Astrocyte (in vitro differentiated cells and primary cell): ENCODE results near the gene SPPL3. TPM values are rescaled to one million over a fixed set of nuclear protein-coding genes. Genes with fewer than 3 reads are reported as not detected.

Source experiments
- DNase-seq: peaks from one replicate; pipeline ENCODE4 v3.0.0-alpha.2; 2010; ENCODE audit warnings: low read depth
- FAIRE-seq: peaks from 2 replicates; lab custom pipeline; 2011; peaks lifted over from hg19 to GRCh38; lab: Jason Lieb, UNC
- H2AFZ ChIP-seq: 2 replicates; pipeline ENCODE4 v1.6.0; 2012; ENCODE audit warnings: low read depth, low read length, inconsistent platforms
- H3K27ac ChIP-seq: 2 replicates; pipeline ENCODE4 v1.5.1; 2011; ENCODE audit warnings: low read depth, low read length, inconsistent platforms
- H3K27me3 ChIP-seq: 2 replicates; pipeline ENCODE4 v1.6.0; 2011; ENCODE audit warnings: low read length, inconsistent platforms; ENCODE audit not compliant: insufficient read depth
- H3K36me3 ChIP-seq: 2 replicates; pipeline ENCODE4 v1.5.1; 2011; ENCODE audit warnings: low read length, inconsistent platforms; ENCODE audit not compliant: insufficient read depth
- H3K4me1 ChIP-seq: 2 replicates; pipeline ENCODE4 v1.5.1; 2011; ENCODE audit warnings: low read length, inconsistent platforms; ENCODE audit not compliant: insufficient read depth
- H3K4me2 ChIP-seq: 2 replicates; pipeline ENCODE4 v1.6.0; 2012; ENCODE audit warnings: low read length, inconsistent platforms
- H3K4me3 ChIP-seq: 2 replicates; pipeline ENCODE4 v1.5.1; 2011; ENCODE audit warnings: low read depth, mild to moderate bottlenecking, low read length, inconsistent platforms; ENCODE audit not compliant: insufficient read depth
- H3K79me2 ChIP-seq: 2 replicates; pipeline ENCODE4 v1.6.0; 2012; ENCODE audit warnings: mild to moderate bottlenecking, low read length, inconsistent platforms; ENCODE audit not compliant: insufficient read depth
- H3K9ac ChIP-seq: 2 replicates; pipeline ENCODE4 v1.6.0; 2012; ENCODE audit warnings: mild to moderate bottlenecking, low read length, inconsistent platforms
- H3K9me3 ChIP-seq: 2 replicates; pipeline ENCODE4 v1.5.1; 2012; ENCODE audit warnings: low read depth, mild to moderate bottlenecking, low read length, inconsistent platforms; ENCODE audit not compliant: insufficient read depth
- H4K20me1 ChIP-seq: 2 replicates; pipeline ENCODE4 v1.6.0; 2012; ENCODE audit warnings: low read length, inconsistent platforms; ENCODE audit not compliant: insufficient read depth
- H3K27ac Mint-ChIP-seq: one replicate; pipeline ENCODE4 v1.8.0; 2021; ENCODE audit warnings: mild to moderate bottlenecking, mixed read lengths; ENCODE audit not compliant: unreplicated experiment
- H3K27me3 Mint-ChIP-seq: one replicate; pipeline ENCODE4 v1.8.0; 2021; ENCODE audit warnings: low read depth, mixed read lengths; ENCODE audit not compliant: unreplicated experiment
- H3K36me3 Mint-ChIP-seq: one replicate; pipeline ENCODE4 v1.8.0; 2021; ENCODE audit warnings: low read depth, mixed read lengths; ENCODE audit not compliant: unreplicated experiment
- H3K4me1 Mint-ChIP-seq: one replicate; pipeline ENCODE4 v1.8.0; 2021; ENCODE audit warnings: low read depth, mixed read lengths; ENCODE audit not compliant: unreplicated experiment
- H3K4me3 Mint-ChIP-seq: one replicate; pipeline ENCODE4 v1.8.0; 2021; ENCODE audit warnings: mild to moderate bottlenecking, moderate library complexity, mixed read lengths; ENCODE audit not compliant: unreplicated experiment
- H3K9me3 Mint-ChIP-seq: one replicate; pipeline ENCODE4 v1.8.0; 2021; ENCODE audit warnings: mild to moderate bottlenecking, mixed read lengths; ENCODE audit not compliant: unreplicated experiment
- CTCF ChIP-seq: IDR thresholded peaks from 2 replicates; pipeline ENCODE4 v1.5.1; 2011; ENCODE audit warnings: low read depth, mild to moderate bottlenecking, inconsistent platforms, low read length, moderate library complexity; ENCODE audit not compliant: insufficient read depth
- EZH2 ChIP-seq: IDR thresholded peaks from 2 replicates; pipeline ENCODE4 v1.6.1; 2012; ENCODE audit warnings: mild to moderate bottlenecking, low read length, inconsistent platforms; ENCODE audit not compliant: insufficient read depth
- total RNA-seq: library from RNA; stranded (reverse); gene quantifications from 2 replicates; pipeline ENCODE4 v1.2.1, GENCODE V29; 2021

The SPPL3 gene
- total RNA-seq, 1 donor from 2014 or later = 48.3 TPM

DNA sequence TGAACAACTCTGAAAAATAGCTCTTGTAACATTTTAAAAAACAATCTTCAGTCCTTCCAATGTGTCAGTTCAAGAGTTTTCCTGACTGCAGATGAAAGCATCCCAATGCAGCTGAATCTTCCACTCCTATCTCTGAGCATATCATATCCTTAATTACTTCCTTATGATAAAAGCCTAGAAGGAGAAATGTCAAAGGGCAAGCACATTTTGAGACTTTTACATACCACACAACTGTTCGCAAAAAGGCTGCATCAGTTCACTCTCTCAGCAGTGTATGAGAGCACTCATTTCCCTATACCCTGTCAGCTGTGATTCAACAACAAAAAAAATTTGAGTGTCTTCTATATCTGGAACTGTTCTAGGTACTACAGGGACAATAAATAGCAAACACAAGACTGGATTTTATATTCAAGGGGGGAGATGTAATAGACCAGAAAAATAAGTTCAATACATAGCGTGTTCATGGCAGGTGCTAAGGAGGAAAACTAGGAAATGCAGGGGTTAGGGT, 112.4 kb downstream of the SPPL3 start:
- H3K27me3 ChIP-seq = no peaks in the 10 kb centered on the region
- DNase-seq = no peak
- H3K27ac ChIP-seq = no peak overlapping the region
- FAIRE-seq = no peak
- no peak overlapping the region for H2AFZ ChIP-seq
- peaks cover 6% of the 10 kb centered on the region for H3K9me3 ChIP-seq
- Mint-ChIP-seq H3K9me3 (peaks cover 16% of the 10 kb centered on the region), H3K4me1 (peaks cover 3% of the 10 kb centered on the region), H3K27ac (no peak overlapping the region), H3K36me3 (peaks cover 28% of the 10 kb centered on the region), H3K4me3 (no peak overlapping the region), H3K27me3 (no peaks in the 10 kb centered on the region)
- no peak overlapping the region for H3K4me2 ChIP-seq
- no peaks in the 10 kb centered on the region for H4K20me1 ChIP-seq
- H3K36me3 ChIP-seq = no peaks in the 10 kb centered on the region
- H3K4me1 ChIP-seq = no peaks in the 10 kb centered on the region
- TF ChIP-seq CTCF (no peak), EZH2 (no peak)
- no peaks in the 10 kb centered on the region for H3K79me2 ChIP-seq
- no peak overlapping the region for H3K4me3 ChIP-seq
- no peak overlapping the region for H3K9ac ChIP-seq

GRCh38 chr12:120790114-120790513, 114.0 kb downstream of the SPPL3 start:
- Histone ChIP-seq H2AFZ (no peak overlapping the region), H3K4me2 (no peak overlapping the region), H3K36me3 (no peaks in the 10 kb centered on the region), H3K27ac (no peak overlapping the region), H3K79me2 (no peaks in the 10 kb centered on the region), H3K4me1 (no peaks in the 10 kb centered on the region), H3K4me3 (no peak overlapping the region), H3K27me3 (no peaks in the 10 kb centered on the region), H3K9me3 (peaks cover 3% of the 10 kb centered on the region), H3K9ac (no peak overlapping the region), H4K20me1 (no peaks in the 10 kb centered on the region)
- Mint-ChIP-seq H3K4me1 (peaks cover 3% of the 10 kb centered on the region), H3K4me3 (no peak overlapping the region), H3K27ac (no peak overlapping the region), H3K9me3 (peaks cover 6% of the 10 kb centered on the region), H3K36me3 (peaks cover 17% of the 10 kb centered on the region), H3K27me3 (no peaks in the 10 kb centered on the region)
- TF ChIP-seq CTCF = no peak
- no peak for TF ChIP-seq EZH2
- no peak for DNase-seq
- no peak for FAIRE-seq

DNA sequence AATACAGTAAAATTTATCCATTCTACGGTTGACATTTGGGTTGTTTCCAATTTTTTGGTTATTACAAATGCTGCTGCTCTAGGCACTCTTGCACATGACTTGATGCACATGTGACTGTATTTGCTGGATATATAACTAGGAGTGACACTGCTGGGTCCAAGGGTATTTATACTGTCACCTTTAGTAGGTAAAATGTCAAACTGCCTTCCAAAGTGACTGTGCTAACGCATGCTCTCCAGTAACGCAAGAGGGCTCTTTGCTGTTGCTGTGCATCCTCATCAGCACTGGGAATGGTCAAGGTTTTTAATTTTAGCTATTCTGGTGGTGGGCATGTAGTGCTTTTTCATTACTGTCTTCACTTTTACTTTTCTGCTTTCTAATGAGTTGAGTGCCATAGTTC, 116.3 kb downstream of the SPPL3 start:
- Histone ChIP-seq H3K27ac (no peak overlapping the region), H3K4me2 (no peak overlapping the region), H3K9ac (no peak overlapping the region), H3K4me1 (peaks cover 4% of the 10 kb centered on the region), H3K36me3 (no peaks in the 10 kb centered on the region), H3K27me3 (no peaks in the 10 kb centered on the region), H3K9me3 (no peaks in the 10 kb centered on the region), H3K79me2 (no peaks in the 10 kb centered on the region), H2AFZ (no peak overlapping the region), H4K20me1 (no peaks in the 10 kb centered on the region), H3K4me3 (no peak overlapping the region)
- Mint-ChIP-seq H3K9me3 (no peaks in the 10 kb centered on the region), H3K4me1 (peaks cover 6% of the 10 kb centered on the region), H3K27ac (no peak overlapping the region), H3K36me3 (peaks cover 8% of the 10 kb centered on the region), H3K4me3 (no peak overlapping the region), H3K27me3 (no peaks in the 10 kb centered on the region)
- no peak for DNase-seq
- TF ChIP-seq CTCF (no peak), EZH2 (no peak)
- no peak for FAIRE-seq
